A204.1 (cell line): ENCODE results near the gene KRTAP2-3.

Experiments
- FAIRE-seq: peaks from 2 replicates; lab custom pipeline; 2012; peaks lifted over from hg19 to GRCh38; lab: Jason Lieb, UNC

The KRTAP2-3 gene

GRCh38 chr17:41029633-41030245 lies 30.2 kb downstream of the KRTAP2-3 start, which contains the start of gene KRTAP1-4:
TSS of gene KRTAP1-4 (minus strand) at chr17:41030195. CDS start at chr17:41030078, 117 bp downstream.
- no peak for FAIRE-seq

GRCh38 chr17:41026715-41027471 lies 33.0 kb downstream of the KRTAP2-3 start, which contains the start of gene KRTAP1-5:
TSS of gene KRTAP1-5 (minus strand) at chr17:41027208. CDS start at chr17:41027155, 53 bp downstream.
- no peak for FAIRE-seq

- no peak for FAIRE-seq
Measured at GRCh38 chr17:41024697-41025096, 35.2 kb downstream of the KRTAP2-3 start.

- FAIRE-seq: no peak
Measured at GRCh38 chr17:41020336-41020735, 39.6 kb downstream of the KRTAP2-3 start.

GRCh38 chr17:41019415-41019814 lies 40.5 kb downstream of the KRTAP2-3 start:
- no peak for FAIRE-seq

- FAIRE-seq: no peak
Measured at GRCh38 chr17:41018541-41018940, 41.4 kb downstream of the KRTAP2-3 start.

GRCh38 chr17:41016578-41017215 lies 43.2 kb downstream of the KRTAP2-3 start:
- FAIRE-seq: no peak

GRCh38 chr17:41015454-41015853 lies 44.5 kb downstream of the KRTAP2-3 start:
- no peak for FAIRE-seq

GRCh38 chr17:41013606-41014005 lies 46.3 kb downstream of the KRTAP2-3 start:
- FAIRE-seq: no peak

GRCh38 chr17:41013181-41013580 lies 46.7 kb downstream of the KRTAP2-3 start:
- no peak for FAIRE-seq

GRCh38 chr17:41012326-41013120 lies 47.4 kb downstream of the KRTAP2-3 start:
- no peak for FAIRE-seq

- FAIRE-seq: no peak
Measured at GRCh38 chr17:41010441-41010840, 49.5 kb downstream of the KRTAP2-3 start.

- FAIRE-seq: no peak
Measured at GRCh38 chr17:41009936-41010335, 50.0 kb downstream of the KRTAP2-3 start.

GRCh38 chr17:41009301-41009760 lies 50.6 kb downstream of the KRTAP2-3 start:
- FAIRE-seq: no peak
